ENCODE results near the gene RAPGEF1. TPM values are rescaled to one million over a fixed set of nuclear protein-coding genes. Genes with fewer than 3 reads are reported as not detected.

RAPGEF1 gene
- total and polyA plus RNA-seq, 9 donors = 17.0 to 64.4 (median 36.4) TPM

DNA sequence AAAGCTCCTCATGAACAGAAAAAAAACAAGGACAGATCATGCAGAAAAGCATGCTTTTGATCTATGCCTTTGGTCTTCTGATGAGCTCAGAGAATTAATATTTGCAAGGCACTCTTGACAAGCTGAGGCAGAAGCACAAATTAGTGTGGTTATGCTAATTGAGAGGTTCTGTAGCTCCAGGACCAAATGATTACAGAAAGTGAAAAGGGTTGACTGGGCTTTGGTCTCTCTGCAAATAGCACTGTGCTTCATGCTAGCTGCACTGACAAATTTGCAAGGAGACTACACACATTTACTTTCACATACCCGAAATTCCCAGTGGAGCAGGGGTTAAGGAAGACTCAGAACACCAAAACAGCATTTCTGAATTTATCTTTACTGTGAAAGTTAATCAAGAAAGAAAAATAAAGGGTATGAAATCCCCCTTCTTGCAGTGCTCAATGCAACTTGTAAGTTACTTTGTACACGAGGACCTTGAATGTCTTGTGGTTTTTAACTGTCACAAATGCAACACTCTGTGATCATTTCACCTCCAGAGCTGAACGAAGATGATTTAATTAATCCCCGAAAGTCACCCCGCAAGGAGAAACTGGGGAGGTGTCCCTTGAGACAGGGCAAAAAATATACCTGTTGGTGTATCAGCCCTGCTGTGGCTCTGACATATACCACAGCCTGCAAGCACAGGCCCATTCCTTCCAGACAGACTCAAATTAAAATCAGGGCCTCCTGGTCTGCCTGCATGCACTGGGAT lies 11.9 kb downstream of the RAPGEF1 start:
- no peak overlapping the region for H3K4me3 ChIP-seq
- no peaks in the 10 kb centered on the region for H3K27me3 ChIP-seq

DNA sequence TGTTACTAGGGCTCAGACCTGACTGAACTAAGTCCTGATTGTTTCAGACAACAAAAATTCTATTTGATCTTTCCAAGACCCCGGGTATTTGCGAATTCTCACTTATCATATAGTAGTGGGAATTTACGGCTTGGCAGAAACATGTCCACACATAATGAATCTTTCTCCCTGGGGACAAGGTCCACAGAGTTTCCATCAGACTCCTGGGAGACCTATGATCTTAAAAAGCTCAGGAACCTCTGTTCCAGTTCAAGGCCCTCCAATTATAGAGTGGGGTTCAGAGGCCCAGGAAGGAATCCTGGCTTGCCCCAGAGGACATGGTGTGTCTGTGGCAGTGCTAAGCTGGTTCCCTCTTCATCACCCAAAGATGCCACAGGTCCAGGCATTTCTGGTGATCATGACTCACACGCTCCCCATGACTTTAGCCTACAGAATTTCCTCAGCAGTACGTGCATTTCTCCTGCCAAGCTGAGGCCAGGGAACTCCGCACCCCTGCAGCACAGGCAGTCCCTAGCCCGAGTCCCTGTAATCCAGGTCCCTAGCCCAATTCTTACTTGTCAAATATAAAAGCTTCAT lies 12.6 kb downstream of the RAPGEF1 start:
- TF ChIP-seq EP300 (IDR thresholded peaks at IDR 0.05) (no peak), POLR2A (IDR thresholded peaks at IDR 0.05) (no peak)
- TF ChIP-seq, protein P1, sequence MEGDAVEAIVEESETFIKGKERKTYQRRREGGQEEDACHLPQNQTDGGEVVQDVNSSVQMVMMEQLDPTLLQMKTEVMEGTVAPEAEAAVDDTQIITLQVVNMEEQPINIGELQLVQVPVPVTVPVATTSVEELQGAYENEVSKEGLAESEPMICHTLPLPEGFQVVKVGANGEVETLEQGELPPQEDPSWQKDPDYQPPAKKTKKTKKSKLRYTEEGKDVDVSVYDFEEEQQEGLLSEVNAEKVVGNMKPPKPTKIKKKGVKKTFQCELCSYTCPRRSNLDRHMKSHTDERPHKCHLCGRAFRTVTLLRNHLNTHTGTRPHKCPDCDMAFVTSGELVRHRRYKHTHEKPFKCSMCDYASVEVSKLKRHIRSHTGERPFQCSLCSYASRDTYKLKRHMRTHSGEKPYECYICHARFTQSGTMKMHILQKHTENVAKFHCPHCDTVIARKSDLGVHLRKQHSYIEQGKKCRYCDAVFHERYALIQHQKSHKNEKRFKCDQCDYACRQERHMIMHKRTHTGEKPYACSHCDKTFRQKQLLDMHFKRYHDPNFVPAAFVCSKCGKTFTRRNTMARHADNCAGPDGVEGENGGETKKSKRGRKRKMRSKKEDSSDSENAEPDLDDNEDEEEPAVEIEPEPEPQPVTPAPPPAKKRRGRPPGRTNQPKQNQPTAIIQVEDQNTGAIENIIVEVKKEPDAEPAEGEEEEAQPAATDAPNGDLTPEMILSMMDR (IDR thresholded peaks at IDR 0.05) = no peak
- 58 to 81% (median 74%) methylated on average over 7 of the region's 7 CpGs for WGBS, 3 donors

More for the DNA sequence above, 11.9 kb downstream of the RAPGEF1 start:
- no peak overlapping the region for H3K27ac ChIP-seq
- intact Hi-C loops (cut with DNase I) = no loop called here
- H3K9me3 ChIP-seq = no peaks in the 10 kb centered on the region
- DNase-seq = no peak
- TF ChIP-seq EP300 (IDR thresholded peaks at IDR 0.05) = no peak
- no peak for TF ChIP-seq POLR2A (IDR thresholded peaks at IDR 0.05)
- TF ChIP-seq, protein P1 (IDR thresholded peaks at IDR 0.05) = no peak
- H3K36me3 ChIP-seq = no peaks in the 10 kb centered on the region
- 52 to 63% (median 54%) methylated on average over 5 of the region's 5 CpGs for WGBS, 3 donors
- peaks cover 9% of the 10 kb centered on the region for H3K4me1 ChIP-seq (ENCODE audit: insufficient read depth)

DNA sequence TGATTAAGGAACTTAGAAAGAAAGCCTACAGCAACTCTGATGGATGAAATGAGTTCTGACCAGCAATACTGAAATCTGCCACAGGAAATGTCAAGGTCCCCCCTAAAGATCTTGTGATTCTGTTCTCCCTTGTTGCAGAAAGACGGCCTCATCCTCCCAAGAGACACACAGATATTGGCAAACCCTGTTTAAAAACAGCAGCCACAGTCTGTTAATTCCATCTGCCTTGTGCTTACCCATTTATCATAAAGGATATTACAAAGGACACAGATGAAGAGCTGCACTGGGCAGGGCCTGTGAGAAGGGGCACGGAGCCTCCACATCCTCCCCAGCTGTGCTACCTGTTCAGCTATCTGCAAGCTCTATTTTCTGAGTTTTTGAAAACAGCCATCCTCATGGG lies 15.2 kb downstream of the RAPGEF1 start:
- no peak for DNase-seq
- peaks cover 9% of the 10 kb centered on the region for H3K4me1 ChIP-seq (ENCODE audit: insufficient read depth)
- WGBS, 3 donors = 90 to 93% (median 91%) methylated on average over 2 of the region's 2 CpGs
- no peaks in the 10 kb centered on the region for H3K9me3 ChIP-seq
- no peaks in the 10 kb centered on the region for H3K36me3 ChIP-seq
- no peak overlapping the region for H3K4me3 ChIP-seq
- H3K27ac ChIP-seq = no peak overlapping the region
- no peak for TF ChIP-seq POLR2A (IDR thresholded peaks at IDR 0.05)
- TF ChIP-seq, protein P1 (IDR thresholded peaks at IDR 0.05) = no peak
- TF ChIP-seq EP300 (IDR thresholded peaks at IDR 0.05) = no peak
- intact Hi-C loops (cut with DNase I) = no loop called here
- H3K27me3 ChIP-seq = no peaks in the 10 kb centered on the region

More for the DNA sequence above, 12.6 kb downstream of the RAPGEF1 start:
- Histone ChIP-seq H3K27me3 (no peaks in the 10 kb centered on the region), H3K4me3 (no peak overlapping the region), H3K36me3 (no peaks in the 10 kb centered on the region), H3K9me3 (no peaks in the 10 kb centered on the region), H3K4me1 (ENCODE audit: insufficient read depth) (peaks cover 9% of the 10 kb centered on the region), H3K27ac (no peak overlapping the region)
- intact Hi-C loops (cut with DNase I) = no loop called here
- DNase-seq = no peak

DNA sequence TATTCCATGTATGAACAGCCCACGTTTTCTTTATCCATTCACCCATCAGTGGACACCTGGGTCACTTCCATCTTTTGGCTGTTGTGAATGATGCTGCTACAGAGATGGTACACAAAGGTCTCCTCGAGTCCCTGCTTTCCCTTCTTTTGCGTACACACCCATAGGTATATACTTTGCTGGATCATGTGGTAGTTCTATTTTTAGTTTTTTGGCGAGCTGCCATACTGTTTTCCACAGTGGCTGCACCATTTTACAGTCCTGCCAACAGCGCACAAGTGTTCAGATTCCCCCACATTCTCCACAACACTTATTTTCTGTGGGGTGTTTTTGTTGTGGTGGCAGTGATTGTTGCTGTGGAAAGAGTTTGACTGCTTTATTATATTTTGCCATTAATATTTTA lies 16.2 kb downstream of the RAPGEF1 start:
- 76 to 82% (median 77%) methylated on average over 5 of the region's 5 CpGs for WGBS, 3 donors

More for the DNA sequence above, 16.2 kb downstream of the RAPGEF1 start:
- no peak for DNase-seq
- Histone ChIP-seq H3K4me1 (ENCODE audit: insufficient read depth) (peaks cover 6% of the 10 kb centered on the region), H3K27ac (no peak overlapping the region), H3K4me3 (no peak overlapping the region), H3K36me3 (no peaks in the 10 kb centered on the region), H3K27me3 (no peaks in the 10 kb centered on the region), H3K9me3 (no peaks in the 10 kb centered on the region)
- intact Hi-C loops (cut with DNase I) = no loop called here
- TF ChIP-seq, protein P1 (IDR thresholded peaks at IDR 0.05) = no peak

Measured in ovary (tissue), 9 donors.